ENCODE measurements around the gene CD58.

Gene CD58

DNA sequence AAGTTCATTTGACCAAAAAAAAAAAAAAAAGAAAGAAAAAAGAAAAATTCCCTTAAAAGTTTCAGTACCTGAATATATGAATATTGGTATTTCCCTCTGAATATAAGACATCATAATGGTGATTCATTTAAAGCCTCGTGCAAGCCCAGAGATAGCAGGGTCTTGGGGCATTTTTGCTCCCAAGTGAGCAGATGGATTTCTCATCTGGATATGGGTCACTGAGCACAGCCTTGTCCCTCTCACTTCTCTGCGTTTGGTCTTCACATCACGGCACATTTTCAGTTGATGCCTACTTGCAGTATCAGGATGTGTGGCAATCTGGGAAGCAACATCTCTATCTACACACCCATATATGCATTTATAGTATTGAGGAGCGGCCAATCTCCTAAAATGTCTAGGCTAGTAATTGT lies 12.7 kb downstream of the CD58 start:
- TF ChIP-seq OSR1 (CRISPR knock-in tag; IDR thresholded peaks at IDR 0.05) (no peak), PPARA (CRISPR knock-in tag; IDR thresholded peaks at IDR 0.05; ENCODE audit: borderline replicate concordance) (no peak), ISL1 (CRISPR knock-in tag; IDR thresholded peaks at IDR 0.05) (no peak), ZFP3 (CRISPR knock-in tag; IDR thresholded peaks at IDR 0.05) (no peak), SNAI2 (CRISPR knock-in tag; IDR thresholded peaks at IDR 0.05) (no peak), TOX (CRISPR knock-in tag; IDR thresholded peaks at IDR 0.05; ENCODE audit: borderline replicate concordance) (no peak), ZNF70 (CRISPR knock-in tag; IDR thresholded peaks at IDR 0.05) (no peak), ZFP30 (CRISPR knock-in tag; IDR thresholded peaks at IDR 0.05) (no peak), TCF4 (CRISPR knock-in tag; IDR thresholded peaks at IDR 0.05; ENCODE audit: borderline replicate concordance) (no peak), GLIS3 (CRISPR knock-in tag; IDR thresholded peaks at IDR 0.05) (no peak), ARNTL (CRISPR knock-in tag; IDR thresholded peaks at IDR 0.05; ENCODE audit: borderline replicate concordance, low read depth) (no peak), ZNF565 (CRISPR knock-in tag; conservative IDR thresholded peaks at IDR 0.05; ENCODE audit: low read depth) (no peak), ESRRG (CRISPR knock-in tag; IDR thresholded peaks at IDR 0.05) (no peak), CSDC2 (CRISPR knock-in tag; IDR thresholded peaks at IDR 0.05) (no peak), ZC3H10 (CRISPR knock-in tag; IDR thresholded peaks at IDR 0.05) (no peak)
- TF ChIP-seq, protein P1, sequence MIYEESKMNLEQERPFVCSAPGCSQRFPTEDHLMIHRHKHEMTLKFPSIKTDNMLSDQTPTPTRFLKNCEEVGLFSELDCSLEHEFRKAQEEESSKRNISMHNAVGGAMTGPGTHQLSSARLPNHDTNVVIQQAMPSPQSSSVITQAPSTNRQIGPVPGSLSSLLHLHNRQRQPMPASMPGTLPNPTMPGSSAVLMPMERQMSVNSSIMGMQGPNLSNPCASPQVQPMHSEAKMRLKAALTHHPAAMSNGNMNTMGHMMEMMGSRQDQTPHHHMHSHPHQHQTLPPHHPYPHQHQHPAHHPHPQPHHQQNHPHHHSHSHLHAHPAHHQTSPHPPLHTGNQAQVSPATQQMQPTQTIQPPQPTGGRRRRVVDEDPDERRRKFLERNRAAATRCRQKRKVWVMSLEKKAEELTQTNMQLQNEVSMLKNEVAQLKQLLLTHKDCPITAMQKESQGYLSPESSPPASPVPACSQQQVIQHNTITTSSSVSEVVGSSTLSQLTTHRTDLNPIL (CRISPR knock-in tag; IDR thresholded peaks at IDR 0.05; ENCODE audit: low read depth) = no peak
- TF ChIP-seq, protein P2, sequence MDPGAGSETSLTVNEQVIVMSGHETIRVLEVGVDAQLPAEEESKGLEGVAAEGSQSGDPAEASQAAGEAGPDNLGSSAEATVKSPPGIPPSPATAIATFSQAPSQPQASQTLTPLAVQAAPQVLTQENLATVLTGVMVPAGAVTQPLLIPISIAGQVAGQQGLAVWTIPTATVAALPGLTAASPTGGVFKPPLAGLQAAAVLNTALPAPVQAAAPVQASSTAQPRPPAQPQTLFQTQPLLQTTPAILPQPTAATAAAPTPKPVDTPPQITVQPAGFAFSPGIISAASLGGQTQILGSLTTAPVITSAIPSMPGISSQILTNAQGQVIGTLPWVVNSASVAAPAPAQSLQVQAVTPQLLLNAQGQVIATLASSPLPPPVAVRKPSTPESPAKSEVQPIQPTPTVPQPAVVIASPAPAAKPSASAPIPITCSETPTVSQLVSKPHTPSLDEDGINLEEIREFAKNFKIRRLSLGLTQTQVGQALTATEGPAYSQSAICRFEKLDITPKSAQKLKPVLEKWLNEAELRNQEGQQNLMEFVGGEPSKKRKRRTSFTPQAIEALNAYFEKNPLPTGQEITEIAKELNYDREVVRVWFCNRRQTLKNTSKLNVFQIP (CRISPR knock-in tag; IDR thresholded peaks at IDR 0.05; ENCODE audit: borderline replicate concordance, low read depth) = no peak
- TF ChIP-seq, protein P3, sequence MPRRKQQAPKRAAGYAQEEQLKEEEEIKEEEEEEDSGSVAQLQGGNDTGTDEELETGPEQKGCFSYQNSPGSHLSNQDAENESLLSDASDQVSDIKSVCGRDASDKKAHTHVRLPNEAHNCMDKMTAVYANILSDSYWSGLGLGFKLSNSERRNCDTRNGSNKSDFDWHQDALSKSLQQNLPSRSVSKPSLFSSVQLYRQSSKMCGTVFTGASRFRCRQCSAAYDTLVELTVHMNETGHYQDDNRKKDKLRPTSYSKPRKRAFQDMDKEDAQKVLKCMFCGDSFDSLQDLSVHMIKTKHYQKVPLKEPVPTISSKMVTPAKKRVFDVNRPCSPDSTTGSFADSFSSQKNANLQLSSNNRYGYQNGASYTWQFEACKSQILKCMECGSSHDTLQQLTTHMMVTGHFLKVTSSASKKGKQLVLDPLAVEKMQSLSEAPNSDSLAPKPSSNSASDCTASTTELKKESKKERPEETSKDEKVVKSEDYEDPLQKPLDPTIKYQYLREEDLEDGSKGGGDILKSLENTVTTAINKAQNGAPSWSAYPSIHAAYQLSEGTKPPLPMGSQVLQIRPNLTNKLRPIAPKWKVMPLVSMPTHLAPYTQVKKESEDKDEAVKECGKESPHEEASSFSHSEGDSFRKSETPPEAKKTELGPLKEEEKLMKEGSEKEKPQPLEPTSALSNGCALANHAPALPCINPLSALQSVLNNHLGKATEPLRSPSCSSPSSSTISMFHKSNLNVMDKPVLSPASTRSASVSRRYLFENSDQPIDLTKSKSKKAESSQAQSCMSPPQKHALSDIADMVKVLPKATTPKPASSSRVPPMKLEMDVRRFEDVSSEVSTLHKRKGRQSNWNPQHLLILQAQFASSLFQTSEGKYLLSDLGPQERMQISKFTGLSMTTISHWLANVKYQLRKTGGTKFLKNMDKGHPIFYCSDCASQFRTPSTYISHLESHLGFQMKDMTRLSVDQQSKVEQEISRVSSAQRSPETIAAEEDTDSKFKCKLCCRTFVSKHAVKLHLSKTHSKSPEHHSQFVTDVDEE (CRISPR knock-in tag; IDR thresholded peaks at IDR 0.05) = no peak
- TF ChIP-seq, protein P4, sequence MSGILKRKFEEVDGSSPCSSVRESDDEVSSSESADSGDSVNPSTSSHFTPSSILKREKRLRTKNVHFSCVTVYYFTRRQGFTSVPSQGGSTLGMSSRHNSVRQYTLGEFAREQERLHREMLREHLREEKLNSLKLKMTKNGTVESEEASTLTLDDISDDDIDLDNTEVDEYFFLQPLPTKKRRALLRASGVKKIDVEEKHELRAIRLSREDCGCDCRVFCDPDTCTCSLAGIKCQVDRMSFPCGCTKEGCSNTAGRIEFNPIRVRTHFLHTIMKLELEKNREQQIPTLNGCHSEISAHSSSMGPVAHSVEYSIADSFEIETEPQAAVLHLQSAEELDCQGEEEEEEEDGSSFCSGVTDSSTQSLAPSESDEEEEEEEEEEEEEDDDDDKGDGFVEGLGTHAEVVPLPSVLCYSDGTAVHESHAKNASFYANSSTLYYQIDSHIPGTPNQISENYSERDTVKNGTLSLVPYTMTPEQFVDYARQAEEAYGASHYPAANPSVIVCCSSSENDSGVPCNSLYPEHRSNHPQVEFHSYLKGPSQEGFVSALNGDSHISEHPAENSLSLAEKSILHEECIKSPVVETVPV (CRISPR knock-in tag; IDR thresholded peaks at IDR 0.05) = no peak
- no peak for ATAC-seq

DNA sequence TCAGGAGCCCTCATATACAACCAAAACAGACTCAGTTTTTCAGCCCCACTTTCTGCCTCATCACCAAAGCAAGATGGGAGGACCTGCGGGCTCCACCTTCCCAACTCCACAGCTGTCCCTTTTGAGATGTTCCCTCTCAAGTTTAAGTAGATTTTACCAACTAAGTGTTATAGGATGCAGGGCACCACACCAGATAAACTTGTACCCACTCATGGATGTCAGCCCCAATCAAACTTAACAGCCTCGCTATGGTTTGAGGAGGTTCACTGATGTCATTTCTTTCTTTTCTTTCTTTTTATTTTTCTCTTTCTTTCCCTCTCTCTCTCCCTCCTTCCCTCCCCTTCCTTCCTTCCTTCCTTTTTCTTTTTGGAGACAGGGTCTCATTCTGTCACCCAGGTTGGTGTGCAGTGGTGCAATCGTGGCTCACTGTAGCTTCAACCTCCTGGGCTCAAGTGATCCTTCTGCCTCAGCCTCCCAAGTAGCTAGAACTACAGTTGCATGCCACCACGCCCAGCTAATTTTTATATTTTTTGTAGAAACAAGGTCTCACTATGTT lies 13.4 kb downstream of the CD58 start:
- TF ChIP-seq TOX (CRISPR knock-in tag; IDR thresholded peaks at IDR 0.05; ENCODE audit: borderline replicate concordance) (no peak), ZFP3 (CRISPR knock-in tag; IDR thresholded peaks at IDR 0.05) (no peak), ESRRG (CRISPR knock-in tag; IDR thresholded peaks at IDR 0.05) (no peak)
- TF ChIP-seq, protein P4 (CRISPR knock-in tag; IDR thresholded peaks at IDR 0.05) = no peak
- TF ChIP-seq, protein P1 (CRISPR knock-in tag; IDR thresholded peaks at IDR 0.05; ENCODE audit: low read depth) = no peak
- TF ChIP-seq, protein P2 (CRISPR knock-in tag; IDR thresholded peaks at IDR 0.05; ENCODE audit: borderline replicate concordance, low read depth) = no peak
- TF ChIP-seq, protein P5, sequence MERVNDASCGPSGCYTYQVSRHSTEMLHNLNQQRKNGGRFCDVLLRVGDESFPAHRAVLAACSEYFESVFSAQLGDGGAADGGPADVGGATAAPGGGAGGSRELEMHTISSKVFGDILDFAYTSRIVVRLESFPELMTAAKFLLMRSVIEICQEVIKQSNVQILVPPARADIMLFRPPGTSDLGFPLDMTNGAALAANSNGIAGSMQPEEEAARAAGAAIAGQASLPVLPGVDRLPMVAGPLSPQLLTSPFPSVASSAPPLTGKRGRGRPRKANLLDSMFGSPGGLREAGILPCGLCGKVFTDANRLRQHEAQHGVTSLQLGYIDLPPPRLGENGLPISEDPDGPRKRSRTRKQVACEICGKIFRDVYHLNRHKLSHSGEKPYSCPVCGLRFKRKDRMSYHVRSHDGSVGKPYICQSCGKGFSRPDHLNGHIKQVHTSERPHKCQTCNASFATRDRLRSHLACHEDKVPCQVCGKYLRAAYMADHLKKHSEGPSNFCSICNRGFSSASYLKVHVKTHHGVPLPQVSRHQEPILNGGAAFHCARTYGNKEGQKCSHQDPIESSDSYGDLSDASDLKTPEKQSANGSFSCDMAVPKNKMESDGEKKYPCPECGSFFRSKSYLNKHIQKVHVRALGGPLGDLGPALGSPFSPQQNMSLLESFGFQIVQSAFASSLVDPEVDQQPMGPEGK (CRISPR knock-in tag; IDR thresholded peaks at IDR 0.05; ENCODE audit: borderline replicate concordance) = no peak
- no peak for ATAC-seq
